Measurements from ENCODE around the gene SAP30L.

- TF ChIP-seq CTCF (IDR thresholded peaks at IDR 0.05) (no peak), POLR2A (IDR thresholded peaks at IDR 0.05) (no peak), POLR2AphosphoS5 (IDR thresholded peaks at IDR 0.05) (no peak), EP300 (IDR thresholded peaks at IDR 0.05) (no peak)
Observed at GRCh38 chr5:154472871-154473580, 27.2 kb downstream of the SAP30L start.

Measured in sigmoid colon (tissue), 4 donors.